Fibroblast of skin of back (primary cell): ENCODE data around the gene NFATC2.
A peak's percentile ranks its signal among the peaks of the same experiment; 100 is the strongest.

Source experiments
- DNase-seq: peaks from one replicate; pipeline ENCODE4 v3.0.0-alpha.2; 2013

Gene NFATC2

GRCh38 chr20:51450221-51450712, 92.3 kb downstream of the NFATC2 start:
- DNase-seq = no peak

GRCh38 chr20:51449498-51450220, 92.9 kb downstream of the NFATC2 start:
- no peak for DNase-seq

- no peak for DNase-seq
These were observed 94.8 kb downstream of the NFATC2 start for GRCh38 chr20:51447765-51448148.

- peak; percentile 98 for DNase-seq
These were observed 95.3 kb downstream of the NFATC2 start for GRCh38 chr20:51447097-51447764.

DNA sequence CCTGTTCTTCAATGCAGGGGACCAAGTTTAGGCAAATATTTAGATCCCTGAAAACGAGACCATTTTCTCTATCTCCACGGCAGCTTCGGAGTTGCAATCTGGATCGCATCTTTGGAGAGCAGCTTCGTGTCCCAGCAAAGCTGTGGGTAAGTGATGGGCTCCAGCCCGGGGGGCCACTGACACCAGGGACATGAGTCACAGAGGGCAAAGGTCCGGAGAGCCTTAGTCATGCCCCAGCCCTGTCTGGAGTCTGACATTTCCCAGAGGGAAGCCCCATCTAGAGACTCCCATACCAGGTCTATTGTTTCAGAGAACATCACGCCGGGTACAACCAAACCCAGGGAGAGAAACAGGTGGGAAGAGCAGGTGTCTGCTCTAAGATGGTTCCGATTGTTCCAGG, 95.9 kb downstream of the NFATC2 start:
- DNase-seq = peak; percentile 91

DNA sequence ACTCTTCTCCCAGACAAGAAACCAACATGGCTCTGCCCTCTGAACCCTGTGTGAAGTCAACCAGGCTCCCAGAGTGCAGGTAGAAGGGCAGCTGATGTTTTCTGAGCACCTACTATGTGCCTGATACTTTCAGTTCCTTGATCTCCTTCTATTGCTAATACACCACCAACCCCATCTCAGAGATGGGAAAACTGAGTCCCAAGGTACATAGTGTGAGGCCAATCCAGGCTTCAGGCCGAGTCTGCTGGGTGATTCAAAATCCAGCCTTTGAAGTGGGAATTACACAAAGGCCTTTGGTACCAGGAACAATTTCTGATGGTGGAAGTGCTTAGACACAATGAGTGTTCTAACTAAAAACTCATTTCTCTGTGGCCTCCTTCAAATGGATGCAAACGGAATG, 96.3 kb downstream of the NFATC2 start:
- DNase-seq = no peak

DNA sequence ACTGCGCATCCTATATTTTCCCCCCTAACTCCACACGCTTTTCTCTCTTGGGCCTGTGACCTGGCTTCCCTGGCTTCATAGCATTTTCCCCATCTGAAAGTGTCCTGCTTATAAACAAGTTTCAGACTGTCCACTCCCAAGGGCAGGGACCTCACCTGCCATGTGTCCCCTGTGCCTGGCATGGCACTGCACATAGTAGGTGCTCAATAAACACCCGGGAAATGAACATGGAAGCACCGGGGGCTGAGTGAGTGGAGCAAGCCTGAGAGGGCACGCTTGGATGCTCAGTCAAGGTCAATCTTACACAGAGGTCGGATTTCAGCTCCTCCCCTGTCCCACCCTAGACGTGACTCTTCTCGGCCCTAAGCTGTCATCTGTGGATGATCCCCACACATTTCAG, 96.9 kb downstream of the NFATC2 start:
- DNase-seq = no peak

DNA sequence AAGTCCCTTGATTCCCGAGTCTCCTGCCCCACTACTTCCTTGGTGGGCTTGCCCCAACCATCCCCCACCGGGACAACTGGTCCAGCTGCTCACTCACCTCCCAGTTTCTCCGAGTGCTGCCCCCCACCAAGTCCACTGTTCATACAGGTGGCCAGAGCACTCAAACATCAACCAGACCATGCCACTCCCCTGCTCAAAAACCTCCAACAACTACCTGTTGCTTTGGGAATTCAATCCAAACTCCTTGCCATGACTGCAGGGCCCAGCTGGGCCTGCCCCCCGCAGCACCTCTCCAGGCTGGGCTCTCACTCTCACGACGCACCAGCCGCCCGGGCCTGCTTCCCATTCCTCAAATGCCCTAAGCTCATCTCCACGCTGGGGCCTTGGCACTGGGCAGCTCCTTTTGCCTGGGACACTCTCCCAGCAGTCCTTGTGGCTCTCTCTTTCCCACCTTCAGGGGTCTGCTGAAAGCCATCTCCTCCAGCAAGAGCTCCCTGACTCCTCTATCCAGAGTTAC, 97.5 kb downstream of the NFATC2 start:
- no peak for DNase-seq

GRCh38 chr20:51444467-51444866, 98.1 kb downstream of the NFATC2 start:
- DNase-seq = no peak

GRCh38 chr20:51442602-51443001, 99.9 kb downstream of the NFATC2 start:
- no peak for DNase-seq

DNA sequence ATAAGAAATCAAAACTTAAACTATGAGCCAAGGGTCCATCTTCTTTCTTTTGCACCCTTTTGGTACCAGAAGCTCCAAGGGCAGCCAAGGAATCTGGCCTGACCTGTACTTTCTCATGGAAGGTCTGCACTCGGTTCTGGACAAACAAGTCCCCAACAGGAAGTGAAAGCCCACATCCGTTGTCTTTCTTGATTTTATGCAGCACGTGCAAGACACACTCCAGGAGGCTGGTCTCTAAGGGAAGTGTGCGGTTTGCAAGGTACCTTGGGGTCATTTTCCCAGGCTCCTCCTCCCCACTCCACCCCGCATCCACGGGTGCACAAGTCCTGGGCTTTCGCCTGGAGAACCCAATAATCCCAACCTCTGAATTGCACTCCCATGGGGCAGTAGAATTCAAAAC, 101.9 kb downstream of the NFATC2 start:
- no peak for DNase-seq

- no peak for DNase-seq
These were observed 103.3 kb downstream of the NFATC2 start for GRCh38 chr20:51439160-51439689.

DNA sequence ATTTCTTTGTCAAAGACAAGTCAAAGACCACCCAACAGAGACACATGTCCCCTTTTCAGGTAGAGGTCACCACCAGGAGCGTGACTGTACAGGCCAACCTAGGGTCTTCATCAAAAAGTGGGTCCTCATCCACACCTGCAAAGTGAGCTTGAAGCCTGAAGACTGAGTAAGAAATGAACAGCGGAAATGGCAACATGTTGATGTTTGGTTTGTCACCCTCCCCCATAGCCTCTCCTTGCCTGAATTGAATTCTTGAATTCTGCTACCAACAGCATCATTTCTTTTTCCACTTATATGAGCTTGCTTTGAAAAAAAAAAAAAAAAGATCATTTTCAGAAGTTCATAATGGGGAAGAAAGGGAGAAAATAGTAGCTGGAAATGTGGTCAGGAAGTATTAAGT, 104.4 kb downstream of the NFATC2 start:
- DNase-seq = no peak

GRCh38 chr20:51437182-51437924, 105.2 kb downstream of the NFATC2 start:
- no peak for DNase-seq

DNA sequence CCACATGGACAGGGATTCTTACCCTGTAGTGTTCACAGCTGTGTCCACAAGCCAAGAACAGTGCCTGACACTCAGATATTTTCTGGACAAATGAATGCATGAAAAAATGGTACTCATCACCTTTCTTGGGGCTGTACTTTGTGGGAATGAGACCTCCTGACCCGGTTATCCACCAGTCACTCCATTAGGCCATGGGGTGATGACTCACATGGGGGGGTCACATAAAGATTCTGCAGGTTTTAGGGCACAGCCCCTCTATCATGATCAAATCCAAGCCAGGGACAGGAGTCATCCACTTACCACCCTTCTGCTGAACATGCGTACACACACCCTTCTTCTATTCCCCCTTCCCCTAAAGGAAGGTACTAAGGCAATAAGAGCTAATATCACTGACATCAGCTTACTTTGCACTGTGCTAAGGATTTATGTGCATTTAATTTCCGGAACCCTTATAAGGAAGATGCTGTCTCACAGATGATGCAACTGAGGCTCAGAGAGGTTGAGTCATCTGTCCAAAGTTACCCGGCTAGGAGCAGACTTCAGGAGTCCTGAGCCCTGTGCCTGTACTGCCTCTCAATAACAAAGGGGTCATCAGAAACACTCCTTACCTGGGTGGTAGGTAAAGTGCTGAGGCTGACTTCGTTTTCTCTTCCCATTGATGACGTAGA, 107.8 kb downstream of the NFATC2 start:
- DNase-seq = peak; percentile 86

- DNase-seq = no peak
These were observed 108.5 kb downstream of the NFATC2 start for GRCh38 chr20:51434026-51434425.

DNA sequence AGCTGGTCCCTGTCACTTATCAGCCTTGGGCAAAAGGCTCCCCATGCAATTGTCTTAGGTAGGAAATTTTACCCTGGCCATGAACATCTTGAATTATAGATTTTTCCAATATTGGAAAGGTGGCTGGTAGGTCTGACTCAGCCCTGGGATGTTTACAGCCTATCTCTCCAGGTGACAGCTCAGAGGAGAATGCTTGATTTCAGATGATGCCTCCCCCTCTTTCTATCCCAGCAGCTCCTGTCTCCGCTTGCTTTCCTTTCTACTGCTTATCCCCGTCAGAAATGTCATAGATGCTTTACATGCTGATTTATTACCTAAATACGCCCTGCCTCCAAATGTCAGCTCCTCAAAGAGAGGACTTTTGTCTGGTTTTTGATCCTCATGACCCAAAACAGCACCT, 109.6 kb downstream of the NFATC2 start:
- DNase-seq = no peak

DNA sequence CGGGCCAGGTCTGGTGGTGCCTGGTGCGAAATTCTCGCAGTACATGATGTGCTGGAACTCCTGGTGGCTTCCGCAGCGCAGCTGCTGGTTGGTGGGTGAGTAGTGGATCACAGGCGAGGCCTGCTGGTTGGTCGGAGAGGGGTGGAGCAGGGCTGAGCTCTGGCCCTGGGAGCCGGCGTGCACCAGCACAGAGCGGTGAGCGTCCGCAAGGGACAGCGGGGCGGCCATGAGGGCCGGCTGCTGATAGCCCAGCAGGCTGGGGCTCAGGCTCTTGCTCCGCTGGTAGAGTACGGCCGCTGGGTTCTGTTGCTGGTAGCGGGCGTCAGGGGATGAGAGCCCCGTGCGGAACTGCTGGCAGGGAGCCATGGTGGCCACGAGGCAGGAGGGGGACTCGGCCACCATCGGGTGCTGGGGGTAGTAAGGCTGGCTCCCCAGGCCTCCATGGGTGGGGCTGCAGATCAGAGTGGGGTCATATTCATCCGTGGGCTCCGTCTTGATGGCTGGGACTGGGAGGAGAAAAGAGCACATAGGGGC, 110.2 kb downstream of the NFATC2 start:
- DNase-seq = no peak

DNA sequence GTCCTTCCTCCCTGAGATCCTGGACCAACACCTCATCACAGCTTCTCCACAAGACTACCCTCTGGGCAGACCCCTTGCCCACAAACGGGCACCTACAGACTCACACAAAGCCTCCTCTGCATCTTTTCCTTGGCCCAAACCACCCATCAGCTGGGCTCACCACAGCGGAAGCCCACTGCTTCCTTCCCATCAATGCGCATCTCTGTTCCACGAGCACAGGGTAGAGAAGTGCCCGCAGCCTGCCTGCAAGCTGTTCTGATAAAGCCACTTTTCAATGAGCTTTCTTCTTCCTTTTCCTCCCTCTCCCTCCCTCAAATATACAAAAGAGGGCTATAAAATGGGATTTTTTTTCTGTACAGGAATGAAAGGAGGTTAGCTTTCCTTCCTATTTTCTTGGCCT, 111.2 kb downstream of the NFATC2 start:
- DNase-seq = no peak

- no peak for DNase-seq
These were observed 112.1 kb downstream of the NFATC2 start for GRCh38 chr20:51430198-51430950.

DNA sequence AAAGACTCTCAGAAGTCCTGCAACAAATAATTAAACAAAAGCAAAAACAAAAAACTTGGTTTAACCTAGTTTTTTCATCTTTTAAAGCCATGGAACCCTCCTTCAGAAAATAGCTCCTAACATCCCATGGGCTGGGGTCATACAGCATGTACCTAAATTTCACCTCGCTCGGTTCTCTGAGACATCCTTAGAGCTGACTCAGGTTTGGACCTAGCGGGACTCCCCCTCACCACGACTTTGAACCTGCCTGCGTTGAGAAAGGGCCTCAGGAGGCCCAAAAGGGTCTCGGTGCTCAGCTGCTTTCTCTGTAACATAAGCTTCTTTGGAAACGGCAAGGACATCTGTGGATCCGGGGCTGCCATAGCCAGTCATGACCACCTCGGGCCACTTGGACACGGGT, 112.8 kb downstream of the NFATC2 start:
- DNase-seq = no peak

DNA sequence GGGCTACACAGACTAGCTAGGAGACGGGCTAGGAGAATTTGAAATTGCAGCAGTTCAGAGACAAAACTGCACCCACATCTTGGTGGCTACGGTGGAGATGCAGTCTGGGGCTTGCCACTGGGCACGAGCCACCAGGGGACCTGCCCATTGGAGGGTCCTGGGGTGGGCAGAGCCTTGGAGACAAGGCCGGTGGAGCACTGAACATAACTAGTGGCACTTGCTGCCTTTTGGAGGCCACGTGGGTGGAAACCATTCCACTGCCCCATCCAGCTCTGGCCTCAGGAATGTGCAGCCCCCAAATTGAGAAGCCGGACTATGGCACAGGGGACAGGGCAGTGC, 113.4 kb downstream of the NFATC2 start:
- no peak for DNase-seq
